Ovary (tissue), 3 donors: ENCODE measurements around the gene BMPR1A.

Source experiments
- EP300 ChIP-seq: sonication (generic); formaldehyde crosslinking; IDR thresholded peaks from one replicate; pipeline ENCODE4 v1.6.1; 2017; ENCODE audit warnings: antibody characterized with exemption
- TF ChIP-seq, protein P1 (sequence below), 3 donors: fragments of 450-650 bp in 2 of 3; fragments of 200-600 bp in 1 of 3; IDR thresholded peaks; one replicate each; pipeline versions ENCODE4 v1.5.1 to v1.8.0; 2016 to 2022; ENCODE audit warnings: antibody characterized with exemption in 3 of 3, mild to moderate bottlenecking in 1 of 3
- donor health status: DM: no; HTN: no; CAD: no.

DNA sequence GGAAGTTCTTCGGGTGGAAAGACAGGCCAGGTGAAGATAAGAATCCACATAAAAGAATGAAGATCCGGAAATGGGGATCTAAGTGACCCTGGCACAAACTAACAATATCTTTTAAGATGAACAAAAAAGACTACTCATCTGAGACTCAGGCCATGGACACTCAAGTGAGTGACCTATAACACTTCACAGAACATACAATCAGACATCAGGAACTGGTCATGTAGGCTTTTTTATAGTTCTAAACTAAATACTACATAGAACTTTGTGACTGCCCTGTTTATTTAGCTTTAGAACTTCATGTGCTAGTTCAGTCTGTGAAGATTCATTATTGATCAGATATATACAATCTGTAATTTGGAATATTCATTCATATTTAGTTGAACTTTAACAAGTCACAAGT is 148.2 kb downstream of the BMPR1A start:
- TF ChIP-seq, protein P1, sequence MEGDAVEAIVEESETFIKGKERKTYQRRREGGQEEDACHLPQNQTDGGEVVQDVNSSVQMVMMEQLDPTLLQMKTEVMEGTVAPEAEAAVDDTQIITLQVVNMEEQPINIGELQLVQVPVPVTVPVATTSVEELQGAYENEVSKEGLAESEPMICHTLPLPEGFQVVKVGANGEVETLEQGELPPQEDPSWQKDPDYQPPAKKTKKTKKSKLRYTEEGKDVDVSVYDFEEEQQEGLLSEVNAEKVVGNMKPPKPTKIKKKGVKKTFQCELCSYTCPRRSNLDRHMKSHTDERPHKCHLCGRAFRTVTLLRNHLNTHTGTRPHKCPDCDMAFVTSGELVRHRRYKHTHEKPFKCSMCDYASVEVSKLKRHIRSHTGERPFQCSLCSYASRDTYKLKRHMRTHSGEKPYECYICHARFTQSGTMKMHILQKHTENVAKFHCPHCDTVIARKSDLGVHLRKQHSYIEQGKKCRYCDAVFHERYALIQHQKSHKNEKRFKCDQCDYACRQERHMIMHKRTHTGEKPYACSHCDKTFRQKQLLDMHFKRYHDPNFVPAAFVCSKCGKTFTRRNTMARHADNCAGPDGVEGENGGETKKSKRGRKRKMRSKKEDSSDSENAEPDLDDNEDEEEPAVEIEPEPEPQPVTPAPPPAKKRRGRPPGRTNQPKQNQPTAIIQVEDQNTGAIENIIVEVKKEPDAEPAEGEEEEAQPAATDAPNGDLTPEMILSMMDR (IDR thresholded peaks at IDR 0.05), result no peak
- no peak for TF ChIP-seq EP300
